IMR-90 (cell line): ENCODE data around the gene PDF.

ENCODE experiments used
- CTCF ChIP-seq: conservative IDR thresholded peaks from 2 replicates; pipeline ENCODE4 v1.5.1; 2012; ENCODE audit warnings: mild to moderate bottlenecking, low read depth, low read length, improper control_type of control experiment
- RAD21 ChIP-seq: IDR thresholded peaks from 2 replicates; pipeline ENCODE4 v1.6.1; 2012; ENCODE audit warnings: low read length, improper control_type of control experiment

- TF ChIP-seq CTCF = no peak
- TF ChIP-seq RAD21 = no peak
These were observed 24.4 kb downstream of the PDF start for GRCh38 chr16:69306031-69306430.
